GM10266 (cell line): ENCODE results near the gene OR5K3.

ENCODE experiments used
- DNase-seq: peaks from one replicate; pipeline ENCODE4 v3.0.0; 2012; ENCODE audit errors: extremely low spot score
- TF ChIP-seq, protein P1 (sequence below): IDR thresholded peaks from 2 replicates; pipeline ENCODE4 v1.5.1; 2012; ENCODE audit warnings: mild to moderate bottlenecking, low read depth; ENCODE audit not compliant: control insufficient read depth, insufficient read depth; ENCODE audit errors: missing control alignments

Gene OR5K3, protein sequence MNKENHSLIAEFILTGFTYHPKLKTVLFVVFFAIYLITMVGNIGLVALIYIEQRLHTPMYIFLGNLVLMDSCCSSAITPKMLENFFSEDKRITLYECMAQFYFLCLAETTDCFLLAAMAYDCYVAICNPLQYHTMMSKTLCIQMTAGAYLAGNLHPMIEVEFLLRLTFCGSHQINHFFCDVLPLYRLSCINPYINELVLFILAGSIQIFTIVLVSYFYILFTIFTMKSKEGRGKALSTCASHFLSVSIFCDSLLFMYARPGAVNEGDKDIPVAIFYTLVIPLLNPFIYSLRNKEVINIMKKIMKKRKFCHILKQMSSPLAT

DNA sequence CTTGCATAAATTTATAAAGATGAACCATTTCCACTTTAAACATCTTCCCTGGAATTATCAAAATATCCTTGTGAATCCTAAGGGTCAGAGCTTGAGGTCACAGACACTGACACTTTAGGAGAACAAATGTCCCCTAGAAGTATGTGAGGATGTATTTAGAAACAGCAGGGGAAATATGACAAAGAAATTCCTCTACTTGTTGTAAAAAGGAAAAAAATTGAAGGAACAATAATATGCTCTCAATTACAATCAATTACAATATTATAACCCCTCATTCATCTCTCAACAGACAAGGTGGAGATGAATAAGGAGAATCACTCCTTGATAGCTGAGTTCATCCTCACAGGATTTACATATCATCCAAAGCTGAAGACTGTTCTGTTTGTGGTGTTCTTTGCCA lies at the start of gene OR5K3:
Gene OR5K3, plus strand, starts transcription at position 301 of the 400 bp plus-strand sequence. Its CDS starts 0 bp downstream, at position 301.
- no peak for DNase-seq
- TF ChIP-seq, protein P1, sequence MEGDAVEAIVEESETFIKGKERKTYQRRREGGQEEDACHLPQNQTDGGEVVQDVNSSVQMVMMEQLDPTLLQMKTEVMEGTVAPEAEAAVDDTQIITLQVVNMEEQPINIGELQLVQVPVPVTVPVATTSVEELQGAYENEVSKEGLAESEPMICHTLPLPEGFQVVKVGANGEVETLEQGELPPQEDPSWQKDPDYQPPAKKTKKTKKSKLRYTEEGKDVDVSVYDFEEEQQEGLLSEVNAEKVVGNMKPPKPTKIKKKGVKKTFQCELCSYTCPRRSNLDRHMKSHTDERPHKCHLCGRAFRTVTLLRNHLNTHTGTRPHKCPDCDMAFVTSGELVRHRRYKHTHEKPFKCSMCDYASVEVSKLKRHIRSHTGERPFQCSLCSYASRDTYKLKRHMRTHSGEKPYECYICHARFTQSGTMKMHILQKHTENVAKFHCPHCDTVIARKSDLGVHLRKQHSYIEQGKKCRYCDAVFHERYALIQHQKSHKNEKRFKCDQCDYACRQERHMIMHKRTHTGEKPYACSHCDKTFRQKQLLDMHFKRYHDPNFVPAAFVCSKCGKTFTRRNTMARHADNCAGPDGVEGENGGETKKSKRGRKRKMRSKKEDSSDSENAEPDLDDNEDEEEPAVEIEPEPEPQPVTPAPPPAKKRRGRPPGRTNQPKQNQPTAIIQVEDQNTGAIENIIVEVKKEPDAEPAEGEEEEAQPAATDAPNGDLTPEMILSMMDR: no peak

DNA sequence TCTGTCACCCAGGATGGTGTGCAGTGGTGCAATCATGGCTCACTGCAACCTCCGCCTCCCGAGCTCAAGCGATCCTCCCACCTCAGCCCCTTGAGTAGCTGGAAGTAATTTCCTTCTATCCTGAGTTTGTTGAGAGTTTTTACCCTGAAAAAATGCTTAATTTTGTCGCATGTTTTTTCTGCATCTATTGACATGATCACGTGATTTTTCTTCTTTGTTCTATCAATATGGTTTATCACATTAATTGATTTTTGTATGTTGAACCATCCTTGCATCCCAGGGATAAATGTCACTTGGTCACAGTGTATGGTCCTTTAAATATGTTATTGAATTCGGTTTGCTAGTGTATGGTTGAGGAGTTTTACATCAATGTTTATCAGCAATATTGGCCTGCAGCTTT lies 48.7 kb upstream of the OR5K3 start:
- TF ChIP-seq, protein P1: no peak
- DNase-seq: no peak

DNA sequence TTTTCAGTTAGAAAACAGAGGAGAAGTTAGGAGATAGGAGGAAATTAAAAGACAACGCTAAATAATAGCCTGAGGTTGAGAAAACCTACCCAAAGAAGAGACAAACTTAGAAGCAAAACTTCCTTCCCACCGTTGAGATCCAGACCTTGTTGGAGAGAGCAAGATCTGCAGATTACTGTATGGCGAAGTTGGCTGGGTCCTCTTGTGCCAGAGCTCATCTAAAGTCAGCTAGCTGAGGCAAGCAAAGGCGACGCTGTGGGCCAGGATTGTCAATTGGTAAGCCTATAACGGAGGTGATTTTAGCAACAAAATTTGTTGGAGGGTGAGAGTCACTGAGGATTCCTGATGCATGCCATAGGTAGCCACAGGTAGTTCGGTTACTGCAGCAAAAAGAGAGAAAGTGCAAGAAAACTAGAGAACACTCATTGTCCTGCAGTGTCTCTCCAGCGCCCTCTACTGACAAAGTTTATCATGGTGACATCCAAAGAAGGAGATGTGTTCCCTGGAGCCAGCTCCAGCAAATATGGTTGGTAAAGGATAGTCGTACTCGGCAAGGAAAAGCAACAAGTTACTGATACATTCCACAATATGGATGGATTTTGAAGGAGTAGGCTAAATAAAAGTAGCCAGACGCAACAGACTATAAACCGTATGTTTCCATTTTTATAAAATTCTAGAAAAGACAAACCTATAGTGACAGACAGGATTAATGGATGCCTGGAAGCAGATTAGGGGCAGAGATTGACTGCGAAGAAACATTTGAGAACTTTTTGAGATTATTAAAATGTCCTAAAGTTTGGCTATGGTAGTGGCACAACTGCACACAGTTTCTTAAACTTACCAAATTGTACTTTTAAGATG lies 46.6 kb upstream of the OR5K3 start:
- DNase-seq: peak; percentile 40

DNA sequence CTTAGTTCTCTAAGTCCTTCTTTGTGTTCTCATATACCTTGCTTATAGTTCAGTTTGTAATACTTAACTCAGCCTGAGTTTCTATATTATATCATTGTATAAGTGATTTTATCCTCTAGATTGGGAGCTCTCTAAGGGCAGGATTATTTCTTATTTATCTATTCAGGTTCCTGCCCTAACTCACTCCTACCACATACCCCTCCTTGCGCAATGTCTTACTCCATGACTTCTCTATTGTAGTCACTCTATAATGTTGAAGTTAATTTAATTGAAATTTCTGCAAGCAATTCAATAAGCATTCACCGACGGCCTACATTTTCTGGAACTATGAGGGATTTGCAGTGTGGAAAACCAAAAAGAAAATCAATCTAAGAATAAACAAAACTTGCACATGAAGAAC lies 40.4 kb upstream of the OR5K3 start:
- DNase-seq: no peak
- TF ChIP-seq, protein P1: no peak

More for the DNA sequence above, 46.6 kb upstream of the OR5K3 start:
- TF ChIP-seq, protein P1: peak; percentile 74

DNA sequence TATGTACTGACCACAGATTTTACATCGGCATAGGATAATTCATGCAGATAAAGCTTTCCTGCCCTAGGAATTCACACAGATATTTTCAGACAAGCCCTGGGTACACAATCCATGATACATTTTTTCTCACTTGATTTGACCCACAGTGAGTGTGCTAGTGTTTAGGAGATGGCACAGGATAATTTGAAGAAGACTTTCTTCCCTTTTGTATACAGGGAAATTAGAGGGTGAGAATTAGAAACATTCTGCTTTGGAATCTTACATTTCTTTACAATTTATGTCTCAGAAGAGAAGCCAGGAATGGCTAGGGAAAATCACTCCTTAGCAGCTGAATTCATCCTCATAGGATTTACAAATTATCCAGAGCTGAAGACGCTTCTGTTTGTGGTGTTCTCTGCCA lies 36.9 kb upstream of the OR5K3 start, which contains the start of gene OR5K4:
Gene OR5K4, plus strand, starts transcription at position 301 of the 400 bp plus-strand sequence. Its CDS starts 0 bp downstream, at position 301.
- TF ChIP-seq, protein P1: no peak
- no peak for DNase-seq

DNA sequence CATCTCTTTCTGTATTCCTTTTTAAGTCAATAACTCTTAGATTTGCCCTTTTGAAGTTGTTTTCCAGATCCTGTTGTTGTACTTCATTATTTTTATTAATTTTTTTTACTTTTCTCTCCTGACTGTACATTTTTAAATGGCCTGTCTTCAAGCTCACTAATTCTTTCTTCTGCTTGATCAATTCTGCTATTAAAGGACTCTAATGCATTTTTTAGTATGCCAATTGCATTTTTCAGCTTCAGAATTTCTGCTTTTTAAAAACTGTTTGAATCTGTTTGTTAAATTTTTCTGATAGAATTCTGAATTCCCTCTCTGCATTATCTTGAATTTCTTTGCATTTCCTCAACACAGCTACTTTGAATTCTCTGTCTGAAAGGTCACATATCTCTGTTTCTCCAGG lies 31.2 kb upstream of the OR5K3 start:
- TF ChIP-seq, protein P1: no peak
- DNase-seq: no peak
